ENCODE results near the gene CATSPER3.

The CATSPER3 gene

GRCh38 chr5:135010502-135011354, 43.0 kb downstream of the CATSPER3 start:
- peak; percentile 36 for DNase-seq (ENCODE audit: low spot score)

GRCh38 chr5:135011355-135012032, 43.8 kb downstream of the CATSPER3 start:
- DNase-seq (ENCODE audit: low spot score) = no peak

GRCh38 chr5:135012033-135012588, 44.4 kb downstream of the CATSPER3 start:
- DNase-seq (ENCODE audit: low spot score) = no peak

GRCh38 chr5:135012951-135013391, 45.3 kb downstream of the CATSPER3 start:
- DNase-seq (ENCODE audit: low spot score) = no peak

- no peak for DNase-seq (ENCODE audit: low spot score)
Observed at GRCh38 chr5:135013445-135013844, 45.7 kb downstream of the CATSPER3 start.

GRCh38 chr5:135013947-135014570, 46.4 kb downstream of the CATSPER3 start:
- no peak for DNase-seq (ENCODE audit: low spot score)

GRCh38 chr5:135015942-135016341, 48.2 kb downstream of the CATSPER3 start:
- DNase-seq (ENCODE audit: low spot score) = no peak

- DNase-seq (ENCODE audit: low spot score) = no peak
Observed at GRCh38 chr5:135016861-135017290, 49.2 kb downstream of the CATSPER3 start.

GRCh38 chr5:135018457-135018856, 50.8 kb downstream of the CATSPER3 start:
- DNase-seq (ENCODE audit: low spot score) = no peak

- no peak for DNase-seq (ENCODE audit: low spot score)
Observed at GRCh38 chr5:135019314-135019713, 51.6 kb downstream of the CATSPER3 start.

GRCh38 chr5:135020111-135020895, 52.6 kb downstream of the CATSPER3 start:
- no peak for DNase-seq (ENCODE audit: low spot score)

GRCh38 chr5:135024956-135025729, 57.4 kb downstream of the CATSPER3 start:
- DNase-seq (ENCODE audit: low spot score) = peak; percentile 67

- no peak for DNase-seq (ENCODE audit: low spot score)
Observed at GRCh38 chr5:135025730-135026644, 58.3 kb downstream of the CATSPER3 start.

GRCh38 chr5:135026645-135027265, 59.0 kb downstream of the CATSPER3 start:
- DNase-seq (ENCODE audit: low spot score) = no peak

- DNase-seq (ENCODE audit: low spot score) = no peak
Observed at GRCh38 chr5:135027266-135027696, 59.6 kb downstream of the CATSPER3 start.

- no peak for DNase-seq (ENCODE audit: low spot score)
Observed at GRCh38 chr5:135027697-135028615, 60.2 kb downstream of the CATSPER3 start.

GRCh38 chr5:135028791-135029476, 61.2 kb downstream of the CATSPER3 start:
- no peak for DNase-seq (ENCODE audit: low spot score)
